HUES6 (cell line): ENCODE data around the gene TMEM164.
"Not testable (repeated sequence)": the region's sequence is repeated elsewhere in the genome, so short reads cannot be mapped to it uniquely, and the experiment has no call there.

ENCODE experiments used
- H3K27ac ChIP-seq: 2 replicates; pipeline ENCODE4 v1.7.0; 2013; ENCODE audit warnings: low read depth, mild to moderate bottlenecking, low read length, inconsistent platforms
- H3K27me3 ChIP-seq: 2 replicates; pipeline ENCODE4 v1.6.1; 2013; ENCODE audit warnings: low read length; ENCODE audit not compliant: control insufficient read depth, insufficient read depth
- H3K36me3 ChIP-seq: 2 replicates; pipeline ENCODE4 v1.6.1; 2013; ENCODE audit warnings: low read length; ENCODE audit not compliant: control insufficient read depth, insufficient read depth
- H3K4me1 ChIP-seq: 2 replicates; pipeline ENCODE4 v1.6.1; 2013; ENCODE audit warnings: low read length; ENCODE audit not compliant: control insufficient read depth, insufficient read depth
- H3K4me3 ChIP-seq: 2 replicates; pipeline ENCODE4 v1.5.1; 2013; ENCODE audit warnings: low read depth, low read length
- H3K9ac ChIP-seq: one replicate; pipeline ENCODE4 v1.6.1; 2013; ENCODE audit warnings: mild to moderate bottlenecking, low read length
- H3K9me3 ChIP-seq: 2 replicates; pipeline ENCODE4 v1.6.1; 2013; ENCODE audit warnings: low read depth, low read length; ENCODE audit not compliant: control insufficient read depth, insufficient read depth

Gene TMEM164

DNA sequence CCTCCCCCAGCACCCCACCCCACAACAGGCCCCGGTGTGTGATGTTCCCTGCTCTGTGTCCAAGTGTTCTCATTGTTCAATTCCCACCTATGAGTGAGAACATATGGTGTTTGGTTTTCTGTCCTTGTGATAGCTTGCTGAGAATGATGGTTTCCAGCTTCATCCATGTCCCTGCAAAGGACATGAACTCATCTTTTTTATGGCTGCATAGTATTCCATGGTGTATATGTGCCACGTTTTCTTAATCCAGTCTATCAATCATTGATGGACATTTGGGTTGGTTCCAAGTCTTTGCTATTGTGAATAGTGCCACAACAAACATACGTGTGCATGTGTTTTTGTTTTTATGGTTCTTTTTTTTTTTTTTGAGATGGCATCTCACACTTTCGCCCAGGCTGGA, 17.7 kb upstream of the TMEM164 start:
- not testable (repeated sequence) for H3K4me1 ChIP-seq, H3K36me3 ChIP-seq, H3K4me3 ChIP-seq, H3K9me3 ChIP-seq, H3K27ac ChIP-seq, H3K9ac ChIP-seq
- H3K27me3 ChIP-seq, result peaks cover 18% of the 10 kb centered on the region; the same call in 1 of the 2 replicates

DNA sequence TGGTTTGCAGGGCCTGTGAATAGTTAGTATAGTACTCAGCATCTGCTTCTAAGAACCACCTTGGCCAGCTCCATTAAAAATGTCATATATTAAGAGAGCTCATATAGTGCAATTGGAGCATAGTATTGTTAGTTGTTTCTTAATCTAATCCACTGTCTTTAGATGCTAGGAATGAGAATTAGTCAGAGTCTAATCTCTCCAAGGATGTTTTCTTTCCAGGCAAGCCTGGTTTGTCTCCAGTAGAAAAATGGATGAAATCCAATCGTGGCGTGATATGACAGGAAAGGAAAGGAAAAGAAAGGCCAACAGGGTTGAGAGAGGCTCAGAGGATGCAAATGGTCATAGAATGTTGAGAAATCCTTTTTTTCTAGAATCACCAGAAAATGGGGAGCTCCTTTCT, 15.0 kb upstream of the TMEM164 start:
- H3K4me3 ChIP-seq, result no peak overlapping the region
- peaks cover 7% of the 10 kb centered on the region; the same call in 1 of the 2 replicates for H3K27me3 ChIP-seq
- no peaks in the 10 kb centered on the region for H3K9me3 ChIP-seq
- H3K4me1 ChIP-seq, result no peaks in the 10 kb centered on the region
- H3K27ac ChIP-seq, result no peak overlapping the region
- H3K9ac ChIP-seq, result no peak overlapping the region
- H3K36me3 ChIP-seq, result no peaks in the 10 kb centered on the region

GRCh38 chrX:109990582-109991276, 12.2 kb upstream of the TMEM164 start:
- H3K4me1 ChIP-seq, result no peaks in the 10 kb centered on the region

DNA sequence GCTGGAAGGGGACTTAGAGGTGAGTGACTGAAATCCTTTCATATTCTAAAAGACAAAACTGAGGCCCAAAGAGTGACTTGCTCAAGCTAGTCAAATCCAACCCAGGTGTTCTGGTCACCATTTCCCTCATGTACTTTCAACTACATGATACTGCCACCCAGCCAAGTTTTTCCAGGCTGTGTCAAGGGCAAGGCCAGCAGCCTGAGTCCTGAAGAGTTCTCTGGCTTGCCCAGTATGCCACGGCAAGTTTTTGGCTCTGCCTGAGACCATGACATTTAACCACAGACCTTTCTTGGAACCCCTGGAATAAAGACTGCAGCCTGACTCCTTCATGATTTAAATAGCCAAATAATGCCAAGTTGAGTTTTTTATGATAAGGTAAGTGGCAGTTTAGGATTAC, 10.7 kb upstream of the TMEM164 start:
- Histone ChIP-seq H3K27me3 (peaks cover 11% of the 10 kb centered on the region; the same call in 1 of the 2 replicates), H3K9ac (no peak overlapping the region), H3K27ac (no peak overlapping the region), H3K9me3 (peaks cover 3% of the 10 kb centered on the region; the same call in 1 of the 2 replicates), H3K4me3 (no peak overlapping the region), H3K4me1 (no peaks in the 10 kb centered on the region), H3K36me3 (no peaks in the 10 kb centered on the region)

More at GRCh38 chrX:109990582-109991276, 12.2 kb upstream of the TMEM164 start:
- H3K4me3 ChIP-seq, result no peak overlapping the region
- H3K9ac ChIP-seq, result no peak overlapping the region
- no peaks in the 10 kb centered on the region for H3K9me3 ChIP-seq
- H3K36me3 ChIP-seq, result no peaks in the 10 kb centered on the region
- H3K27me3 ChIP-seq, result peaks cover 11% of the 10 kb centered on the region; the same call in 1 of the 2 replicates
- no peak overlapping the region for H3K27ac ChIP-seq

- no peak overlapping the region for H3K27ac ChIP-seq
Measured at GRCh38 chrX:109995155-109995554, 7.8 kb upstream of the TMEM164 start.

DNA sequence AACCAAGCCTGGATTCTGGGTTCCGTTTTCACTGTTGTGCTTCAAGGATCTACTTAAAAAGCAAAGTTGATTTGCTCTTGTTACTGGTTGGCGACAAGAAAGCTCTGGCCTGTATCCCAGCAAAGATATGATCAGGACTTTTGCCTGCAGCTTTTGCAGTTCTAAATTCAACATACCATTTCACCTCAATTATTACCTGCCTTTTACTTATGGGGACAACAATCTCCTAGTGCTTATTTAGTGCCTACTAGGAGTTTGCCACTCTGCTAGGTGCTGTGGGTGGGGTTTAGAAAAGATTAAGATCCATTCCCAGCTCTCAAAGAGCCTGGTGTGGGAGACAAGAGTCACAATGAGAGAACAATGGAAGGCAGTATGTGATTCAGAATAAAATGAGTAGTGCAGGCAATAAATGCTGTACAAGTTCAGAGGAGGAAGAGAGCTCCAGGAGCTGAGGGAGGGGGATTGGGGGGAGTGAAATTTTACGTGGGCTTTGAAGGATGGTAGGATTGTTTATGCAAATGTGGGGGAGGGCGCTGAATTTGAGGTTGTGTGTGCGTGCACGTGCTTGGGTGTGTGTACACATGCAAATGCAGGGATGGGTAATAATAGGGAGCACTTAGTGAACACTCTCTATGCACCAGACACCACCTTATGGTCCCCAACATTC, 5.0 kb upstream of the TMEM164 start:
- peaks cover 12% of the 10 kb centered on the region; the same call in 1 of the 2 replicates for H3K27me3 ChIP-seq
- no peak overlapping the region for H3K27ac ChIP-seq

More at GRCh38 chrX:109995155-109995554, 7.8 kb upstream of the TMEM164 start:
- Histone ChIP-seq H3K9ac (no peak overlapping the region), H3K9me3 (peaks cover 3% of the 10 kb centered on the region; the same call in 1 of the 2 replicates), H3K27me3 (peaks cover 4% of the 10 kb centered on the region; the same call in 1 of the 2 replicates), H3K4me3 (no peak overlapping the region), H3K36me3 (no peaks in the 10 kb centered on the region), H3K4me1 (peaks cover 7% of the 10 kb centered on the region; the same call in 1 of the 2 replicates)

GRCh38 chrX:110000000-110000399, 2.9 kb upstream of the TMEM164 start:
- Histone ChIP-seq H3K9me3 (peaks cover 3% of the 10 kb centered on the region; the same call in 1 of the 2 replicates), H3K27ac (no peak overlapping the region), H3K27me3 (peaks cover 19% of the 10 kb centered on the region), H3K9ac (no peak overlapping the region), H3K4me3 (no peak overlapping the region), H3K36me3 (no peaks in the 10 kb centered on the region), H3K4me1 (peaks cover 31% of the 10 kb centered on the region)

More for the DNA sequence above, 5.0 kb upstream of the TMEM164 start:
- Histone ChIP-seq H3K4me1 (peaks cover 16% of the 10 kb centered on the region), H3K9ac (no peak overlapping the region), H3K36me3 (no peaks in the 10 kb centered on the region), H3K4me3 (no peak overlapping the region), H3K9me3 (peaks cover 3% of the 10 kb centered on the region; the same call in 1 of the 2 replicates)

DNA sequence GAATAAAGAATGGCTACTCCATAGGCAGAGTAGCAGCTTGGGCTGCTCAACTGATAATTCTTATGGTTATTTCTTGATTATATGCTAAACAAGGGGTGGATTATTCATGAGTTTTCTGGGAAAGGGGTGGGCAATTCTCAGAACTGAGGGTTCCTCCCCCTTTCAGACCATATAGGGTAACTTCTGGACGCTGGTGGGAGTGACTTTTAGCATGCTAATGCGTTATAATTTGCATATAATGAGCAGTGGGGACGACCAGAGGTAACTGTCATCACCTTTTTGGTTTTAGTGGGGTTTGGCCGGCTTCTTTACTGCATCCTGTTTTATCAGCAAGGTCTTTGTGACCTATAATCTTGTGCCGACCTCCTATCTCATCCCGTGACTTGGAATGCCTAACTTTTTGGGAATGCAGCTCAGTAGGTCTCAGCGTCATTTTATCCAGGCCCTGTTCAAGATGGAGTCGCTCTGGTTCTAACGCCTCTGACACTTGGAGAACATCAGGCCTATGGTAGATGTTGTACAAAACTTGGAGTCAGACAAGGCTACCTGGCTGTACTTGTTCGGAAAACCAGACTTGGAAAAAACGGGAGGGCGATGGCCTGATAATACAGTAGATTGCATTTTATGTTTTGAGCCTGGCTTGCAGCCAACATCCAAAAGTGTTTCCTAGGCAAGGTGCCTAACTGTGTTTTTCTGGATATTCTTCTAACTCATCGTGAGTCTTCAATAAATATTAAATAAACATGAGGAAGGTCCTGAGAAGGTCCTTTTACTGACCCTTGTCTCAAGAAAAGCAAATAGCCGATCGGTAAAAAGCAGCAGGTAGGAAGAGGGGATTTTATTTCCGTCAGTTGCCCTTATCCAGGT, 1.8 kb upstream of the TMEM164 start:
- H3K27me3 ChIP-seq, result peaks cover 19% of the 10 kb centered on the region
- H3K4me1 ChIP-seq, result peaks cover 31% of the 10 kb centered on the region
- H3K4me3 ChIP-seq, result no peak overlapping the region; the same call in 1 of the 2 replicates
- H3K9ac ChIP-seq, result no peak overlapping the region
- peaks cover 3% of the 10 kb centered on the region; the same call in 1 of the 2 replicates for H3K9me3 ChIP-seq
- no peaks in the 10 kb centered on the region for H3K36me3 ChIP-seq
- no peak overlapping the region for H3K27ac ChIP-seq

DNA sequence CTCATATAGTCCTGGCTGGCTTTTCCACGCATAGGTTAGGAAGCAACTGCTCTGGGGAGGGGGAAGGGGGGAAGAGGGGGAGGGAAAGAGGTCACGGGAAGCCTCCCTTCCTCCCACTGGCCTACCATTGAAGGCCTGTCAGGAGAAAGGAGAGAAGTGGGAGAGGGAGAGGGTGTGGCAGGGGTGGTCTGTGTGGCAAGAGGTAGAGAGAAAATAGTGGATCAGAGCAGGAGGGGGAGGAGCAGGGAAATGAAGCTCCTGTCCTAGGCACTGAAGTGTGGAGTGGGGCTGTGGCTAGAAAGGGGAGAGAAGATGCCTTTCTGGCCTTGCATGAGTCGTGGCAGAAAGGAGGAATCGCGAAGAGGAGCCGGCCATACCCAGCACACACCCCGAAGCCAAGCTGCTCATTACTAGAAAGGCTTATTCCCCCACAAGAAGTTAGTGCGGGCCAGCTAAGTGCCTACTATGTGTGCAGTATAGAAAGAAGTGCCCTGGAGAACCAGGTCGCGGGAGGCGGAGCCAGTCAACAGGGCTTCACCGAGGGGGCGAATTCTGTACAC, 1.1 kb upstream of the TMEM164 start:
- Histone ChIP-seq H3K27ac (no peak overlapping the region), H3K9ac (peak overlapping the region; percentile 27), H3K27me3 (peaks cover 19% of the 10 kb centered on the region), H3K9me3 (no peaks in the 10 kb centered on the region), H3K4me1 (peaks cover 31% of the 10 kb centered on the region), H3K36me3 (no peaks in the 10 kb centered on the region), H3K4me3 (peak overlapping the region; percentile 97)
